A549 (cell line): ENCODE measurements around the gene ROBO3. TPM values are rescaled to one million over a fixed set of nuclear protein-coding genes. Genes with fewer than 3 reads are reported as not detected.

Experiments used
- ATAC-seq, 2 experiments: fragments of 200-7000 bp in 1 of 2; fragments of >200 bp in 1 of 2; cut with Nextera tagmentation in 1 of 2; cut with Tn5 transposase in 1 of 2; 3 replicates each; pipeline versions ENCODE4 v1.8.0 to v1.9.1; 2018 to 2020; ENCODE audit warnings: mild to moderate bottlenecking in 1 of 2, moderate library complexity in 1 of 2
- CTCF ChIA-PET: fragments of 300-600 bp; sonication (Branson Sonifier 250); formaldehyde crosslinking; extraction: SDS; loops from one replicate; lab custom pipeline; 2021; ENCODE audit warnings: antibody characterized with exemption, inconsistent platforms; lab: Yijun Ruan, JAX
- POLR2A ChIA-PET: fragments of 350-600 bp; formaldehyde crosslinking; extraction: SDS; loops from one replicate; lab custom pipeline; 2021; ENCODE audit warnings: antibody characterized with exemption, inconsistent platforms; lab: Yijun Ruan, JAX
- DNase-seq, 2 experiments: peaks; one replicate each; pipeline versions ENCODE4 v3.0.0 to v3.0.0-alpha.2; 2011 to 2016; ENCODE audit warnings: low read depth in 1 of 2, low spot score in 1 of 2
- FAIRE-seq: peaks from 2 replicates; lab custom pipeline; 2011; peaks lifted over from hg19 to GRCh38; lab: Jason Lieb, UNC
- H3K27ac ChIP-seq, 2 experiments: fragments of >200 bp; sonication (Bioruptor Twin); formaldehyde crosslinking; 3 replicates each; pipeline ENCODE4 v1.5.1; 2016 to 2017
- H3K4me1 ChIP-seq: fragments of >200 bp; sonication (Bioruptor Twin); formaldehyde crosslinking; 3 replicates; pipeline ENCODE4 v1.6.1; 2016
- H3K4me2 ChIP-seq: fragments of >200 bp; sonication (Bioruptor Twin); formaldehyde crosslinking; 3 replicates; pipeline ENCODE4 v1.6.1; 2016
- H3K4me3 ChIP-seq: fragments of >200 bp; sonication (Bioruptor Twin); formaldehyde crosslinking; 3 replicates; pipeline ENCODE4 v1.5.1; 2016
- H3K9me3 ChIP-seq: fragments of >200 bp; sonication (Bioruptor Twin); formaldehyde crosslinking; 3 replicates; pipeline ENCODE4 v1.6.1; 2016
- BCL3 ChIP-seq: fragments of >200 bp; sonication (Bioruptor Twin); formaldehyde crosslinking; IDR thresholded peaks from 3 replicates; pipeline ENCODE4 v1.6.1; 2016
- CEBPB ChIP-seq, 2 experiments: fragments of >200 bp in 1 of 2; sonication (Bioruptor Twin) in 1 of 2; formaldehyde crosslinking in 1 of 2; IDR thresholded peaks; 2 replicates each; pipeline ENCODE4 v1.6.1; 2012 to 2016
- CHD2 ChIP-seq: fragments of 150-350 bp; IDR thresholded peaks from 2 replicates; pipeline ENCODE4 v1.6.1; 2014; ENCODE audit warnings: low read length; ENCODE audit not compliant: partially characterized antibody
- HDAC2 ChIP-seq: fragments of 200-600 bp; sonication (generic); IDR thresholded peaks from 2 replicates; pipeline ENCODE4 v1.6.1; 2016
- KDM5A ChIP-seq: fragments of 200-600 bp; sonication (generic); IDR thresholded peaks from 2 replicates; pipeline ENCODE4 v1.6.1; 2016; ENCODE audit warnings: antibody characterized with exemption, mild to moderate bottlenecking
- MAZ ChIP-seq: fragments of 150-350 bp; IDR thresholded peaks from 2 replicates; pipeline ENCODE4 v1.6.1; 2014; ENCODE audit warnings: antibody characterized with exemption, low read depth, low read length, borderline replicate concordance
- MYC ChIP-seq: IDR thresholded peaks from 2 replicates; pipeline ENCODE4 v1.6.1; 2012; ENCODE audit warnings: mild to moderate bottlenecking, inconsistent platforms, low read length, improper control_type of control experiment, borderline replicate concordance
- NR3C1 ChIP-seq: fragments of >200 bp; sonication (Bioruptor Twin); formaldehyde crosslinking; IDR thresholded peaks from 3 replicates; pipeline ENCODE4 v1.6.1; 2017
- POLR2AphosphoS2 ChIP-seq: conservative IDR thresholded peaks from 2 replicates; pipeline ENCODE4 v1.6.1; 2012; ENCODE audit warnings: low read length, improper control_type of control experiment, inconsistent platforms
- RAD21 ChIP-seq, 2 experiments: fragments of >200 bp in 1 of 2; sonication (Bioruptor Twin) in 1 of 2; formaldehyde crosslinking in 1 of 2; IDR thresholded peaks in 1 of 2; conservative IDR thresholded peaks in 1 of 2; 2 replicates in 1 of 2; 3 replicates in 1 of 2; pipeline ENCODE4 v1.6.1; 2012 to 2018; ENCODE audit warnings: inconsistent platforms in 1 of 2
- REST ChIP-seq: fragments of 200-600 bp; sonication (generic); IDR thresholded peaks from 2 replicates; pipeline ENCODE4 v1.6.1; 2016; ENCODE audit warnings: antibody characterized with exemption, mild to moderate bottlenecking, moderate library complexity
- WGBS: methylation state at CpG from one replicate; pipeline ENCODE4 v1.1.6; 2017; ENCODE audit errors: missing lambda C conversion rate; 5-methylcytosine and 5-hydroxymethylcytosine counted together
- polyA plus RNA-seq, 4 experiments: library from polyadenylated mRNA; depleted of rRNA in 3 of 4; stranded (reverse); fragments of >200 nt; fragmentation: RNase III in 1 of 4; extraction: RNeasy Plus Mini Kit Qiagen cat#74134 plus additional on column Dnase treatment in 1 of 4; gene quantifications; 2 replicates in 3 of 4; 3 replicates in 1 of 4; pipeline ENCODE4 v1.2.3, GENCODE V29; 2011 to 2017

Gene ROBO3
- polyA plus RNA-seq, 2 of the 4 experiments (the other 2 are of a cell fraction) = 2.1 to 2.8 TPM

- peak overlapping the region; percentile 40; the same call in 1 of the 3 replicates for H3K4me3 ChIP-seq
Observed at GRCh38 chr11:124835918-124836317, 29.3 kb upstream of the ROBO3 start.

GRCh38 chr11:124837491-124837856 lies 27.8 kb upstream of the ROBO3 start:
- ChIA-PET CTCF (interaction anchor here (0.6 to 4.6 kb wide), 29 partner anchors 9 to 442 kb away, joined by 3 to 37 read pairs (median 4); partner anchors contain the start of genes MSANTD2, ROBO3 and VSIG2), POLR2A (interaction anchor here (1.1 to 1.6 kb wide), 4 partner anchors 37 to 164 kb away, joined by 3 to 14 read pairs (median 6); partner anchors contain the start of genes MSANTD2, SIAE and SPA17)
- peak overlapping the region; percentile 73 for H3K4me2 ChIP-seq
- no peak overlapping the region for H3K4me3 ChIP-seq
- no peaks in the 10 kb centered on the region; the same call in 2 of the 3 replicates for H3K9me3 ChIP-seq
- ATAC-seq = peak; percentile 80 to 82; a peak in 5 of 6 replicates
- DNase-seq = peak; percentile 30 to 86
- H3K4me1 ChIP-seq = peaks cover 8% of the 10 kb centered on the region; the same call in 1 of the 3 replicates
- no peak for FAIRE-seq
- 4% methylated on average over 3 of the region's 3 CpGs for WGBS
- no peak overlapping the region for H3K27ac ChIP-seq
- TF ChIP-seq POLR2AphosphoS2 (no peak), CHD2 (no peak), RAD21 (conservative IDR thresholded peaks at IDR 0.05 in 1 of 2, IDR thresholded peaks at IDR 0.05 in 1 of 2) (peak; percentile 39 to 64; a peak in 4 of 5 replicates)

More at GRCh38 chr11:124835918-124836317, 29.3 kb upstream of the ROBO3 start:
- TF ChIP-seq RAD21 (conservative IDR thresholded peaks at IDR 0.05 in 1 of 2, IDR thresholded peaks at IDR 0.05 in 1 of 2) = no peak
- no peaks in the 10 kb centered on the region; the same call in 2 of the 3 replicates for H3K9me3 ChIP-seq
- peak overlapping the region; percentile 72 to 84 for H3K27ac ChIP-seq
- 95% methylated on average over 8 of the region's 8 CpGs for WGBS
- peak overlapping the region; percentile 73 for H3K4me2 ChIP-seq
- peaks cover 8% of the 10 kb centered on the region; the same call in 1 of the 3 replicates for H3K4me1 ChIP-seq
- no peak for DNase-seq
- CTCF ChIA-PET = interaction anchor here (0.9 to 4.6 kb wide), 19 partner anchors 10 to 172 kb away, joined by 3 to 37 read pairs (median 4); partner anchors contain the start of genes MSANTD2 and ROBO3
- FAIRE-seq = no peak
- POLR2A ChIA-PET = interaction anchor here (0.6 to 0.8 kb wide), 2 partner anchors 41 to 194 kb away, joined by 3 to 4 read pairs; no protein-coding TSS in a partner anchor
- ATAC-seq = no peak

- H3K4me2 ChIP-seq = peak overlapping the region; percentile 74; the same call in 1 of the 3 replicates
- TF ChIP-seq RAD21 (conservative IDR thresholded peaks at IDR 0.05 in 1 of 2, IDR thresholded peaks at IDR 0.05 in 1 of 2) (no peak), BCL3 (no peak), HDAC2 (no peak), REST (no peak), MYC (no peak), MAZ (no peak)
- ChIA-PET CTCF (interaction anchor here (0.6 to 4.6 kb wide), 9 partner anchors 8 to 195 kb away, joined by 3 to 37 read pairs (median 3); partner anchors contain the start of gene ROBO3), POLR2A (no interaction called here)
- H3K4me3 ChIP-seq = no peak overlapping the region
- FAIRE-seq = no peak
- no peak for DNase-seq
- peaks cover 8% of the 10 kb centered on the region; the same call in 1 of the 3 replicates for H3K4me1 ChIP-seq
- ATAC-seq = no peak
- WGBS = 38% methylated on average over 5 of the region's 5 CpGs
- no peak overlapping the region for H3K27ac ChIP-seq
- no peaks in the 10 kb centered on the region; the same call in 2 of the 3 replicates for H3K9me3 ChIP-seq
Observed at GRCh38 chr11:124838805-124839127, 26.5 kb upstream of the ROBO3 start.

GRCh38 chr11:124839128-124839971 lies 25.9 kb upstream of the ROBO3 start:
- POLR2A ChIA-PET = no interaction called here
- H3K4me3 ChIP-seq = peak overlapping the region; percentile 37

More at GRCh38 chr11:124839128-124839971, 25.9 kb upstream of the ROBO3 start:
- Histone ChIP-seq H3K27ac (no peak overlapping the region), H3K4me1 (peaks cover 8% of the 10 kb centered on the region; the same call in 1 of the 3 replicates), H3K9me3 (no peaks in the 10 kb centered on the region; the same call in 2 of the 3 replicates), H3K4me2 (peak overlapping the region; percentile 74)
- DNase-seq (no peak), FAIRE-seq (no peak), ATAC-seq (no peak)
- CTCF ChIA-PET = interaction anchor here (0.6 to 4.6 kb wide), 6 partner anchors 18 to 196 kb away, joined by 3 to 37 read pairs (median 3); partner anchors contain the start of gene ROBO3
- WGBS = 30% methylated on average over 23 of the region's 87 CpGs
- TF ChIP-seq NR3C1 (no peak), KDM5A (no peak), CEBPB (IDR thresholded peaks at IDR 0.05) (no peak)
